Measurements from ENCODE around the gene PADI1. TPM values are rescaled to one million over a fixed set of nuclear protein-coding genes. Genes with fewer than 3 reads are reported as not detected.

PADI1 gene
- total and polyA plus RNA-seq, 2 of the 8 experiments (the other 6 are each of a cell fraction or from before 2014, with no cell fraction given) = 0.20 to 0.30 TPM

- Histone ChIP-seq H3K36me3 (ENCODE audit: control insufficient read depth in 2 of 4, insufficient read depth in 4 of 4, low read length in 3 of 4) (no peaks in the 10 kb centered on the region), H3K56ac (replicated peaks; ENCODE audit: insufficient read length, low read depth, low read length) (no peak overlapping the region), H3K14ac (ENCODE audit: insufficient read length) (no peak overlapping the region), H2BK15ac (ENCODE audit: low read length) (no peak overlapping the region), H4K8ac (ENCODE audit: extremely low read depth, insufficient read depth, low read length) (no peak overlapping the region), H2BK20ac (ENCODE audit: low read length) (no peak overlapping the region), H4K91ac (replicated peaks; ENCODE audit: insufficient read length, low read length) (peak overlapping the region; percentile 11), H3K4me3 (ENCODE audit: extremely low read depth in 1 of 4, insufficient read depth in 2 of 4, low read depth in 3 of 4, low read length in 4 of 4) (no peak overlapping the region), H3K9me3 (ENCODE audit: insufficient read depth in 2 of 2, low read depth in 1 of 2, low read length in 1 of 2) (no peaks in the 10 kb centered on the region), H3K9ac (replicated peaks in 1 of 4; ENCODE audit: extremely low read depth in 1 of 4, low read depth in 3 of 4, low read length in 3 of 4) (no peak overlapping the region), H3K4me2 (ENCODE audit: insufficient read depth in 1 of 2, low read depth in 2 of 2, low read length in 2 of 2) (no peak overlapping the region), H3K23me2 (ENCODE audit: low read depth, low read length) (no peaks in the 10 kb centered on the region), H3K4ac (replicated peaks; ENCODE audit: insufficient read length, low read depth, low read length) (no peak overlapping the region), H3K27me3 (replicated peaks in 1 of 4; ENCODE audit: control insufficient read depth in 3 of 4, extremely low read depth in 1 of 4, insufficient read depth in 3 of 4, low read length in 3 of 4) (no peaks in the 10 kb centered on the region), H3K27ac (ENCODE audit: low read depth, low read length) (no peak overlapping the region), H2BK5ac (ENCODE audit: low read depth, low read length) (no peak overlapping the region), H3K79me1 (ENCODE audit: low read depth, low read length) (no peaks in the 10 kb centered on the region), H4K5ac (ENCODE audit: insufficient read length, low read depth, low read length) (no peak overlapping the region), H3K4me1 (replicated peaks in 1 of 4; ENCODE audit: control insufficient read depth in 3 of 4, insufficient read depth in 4 of 4, low read length in 3 of 4) (no peaks in the 10 kb centered on the region), H2BK120ac (replicated peaks; ENCODE audit: low read depth, low read length) (no peak overlapping the region), H4K20me1 (replicated peaks in 1 of 2; ENCODE audit: control insufficient read depth in 1 of 2, insufficient read depth in 2 of 2, low read length in 2 of 2) (no peaks in the 10 kb centered on the region), H3K23ac (ENCODE audit: insufficient read length) (no peak overlapping the region), H3K79me2 (ENCODE audit: control insufficient read depth in 1 of 2, insufficient read depth in 2 of 2, low read length in 2 of 2) (no peaks in the 10 kb centered on the region), H2BK12ac (ENCODE audit: low read depth, low read length) (no peak overlapping the region; the same call in 1 of the 2 replicates), H2AK5ac (ENCODE audit: low read depth, low read length) (no peak overlapping the region), H2AFZ (ENCODE audit: low read length) (no peak overlapping the region), H3K18ac (ENCODE audit: extremely low read depth, low read length) (no peak overlapping the region)
- DNase-seq (ENCODE audit: low read depth in 1 of 2, low spot score in 2 of 2) = no peak
- ChIA-PET POLR2A (ENCODE audit: partially characterized antibody) (interaction anchor here (1.4 kb wide), 1 partner anchor 12 kb away, joined by 3 read pairs; no protein-coding TSS in a partner anchor), CTCF (ENCODE audit: partially characterized antibody) (interaction anchor here (0.9 to 4.2 kb wide), 5 partner anchors 10 to 152 kb away, joined by 3 to 23 read pairs (median 6); no protein-coding TSS in a partner anchor)
- FAIRE-seq = no peak
- WGBS, 2 experiments (ENCODE audit: extremely low coverage in 1 of 2, insufficient coverage in 1 of 2, insufficient read length in 1 of 2, insufficient replicate concordance in 2 of 2, low coverage in 1 of 2, low lambda C conversion rate in 2 of 2, missing lambda C conversion rate in 1 of 2) = 93% methylated on average over 7 of the region's 7 CpGs; no CpG with 5 or more reads in 1 of the 2 experiments
- TF ChIP-seq CBX5 (IDR thresholded peaks at IDR 0.05; ENCODE audit: low read depth, low read length) = no peak
- TF ChIP-seq MAFK (IDR thresholded peaks at IDR 0.05; ENCODE audit: low read depth, low read length) = no peak
- TF ChIP-seq CHD1 (IDR thresholded peaks at IDR 0.05; ENCODE audit: low read depth, low read length) = no peak
- TF ChIP-seq BACH1 (IDR thresholded peaks at IDR 0.05; ENCODE audit: low read length) = no peak
- TF ChIP-seq YY1 (IDR thresholded peaks at IDR 0.05; ENCODE audit: low read depth, low read length) = no peak
- no peak for TF ChIP-seq PHF8 (conservative IDR thresholded peaks at IDR 0.05; ENCODE audit: low read depth, low read length)
- TF ChIP-seq CBX8 (IDR thresholded peaks at IDR 0.05; ENCODE audit: borderline replicate concordance, low read depth, low read length) = no peak
- TF ChIP-seq BCL11A (IDR thresholded peaks at IDR 0.05; ENCODE audit: low read depth in 2 of 2, low read length in 2 of 2) = no peak
- TF ChIP-seq EZH2 (IDR thresholded peaks at IDR 0.05; ENCODE audit: low read depth, low read length, severe bottlenecking) = no peak
- TF ChIP-seq SUZ12 (IDR thresholded peaks at IDR 0.05; ENCODE audit: low read length) = no peak
- no peak for TF ChIP-seq POU5F1 (IDR thresholded peaks at IDR 0.05; ENCODE audit: low read depth, low read length)
- no peak for TF ChIP-seq SAP30 (IDR thresholded peaks at IDR 0.05; ENCODE audit: insufficient read depth, insufficient replicate concordance, low read length)
- no peak for TF ChIP-seq TAF1 (IDR thresholded peaks at IDR 0.05; ENCODE audit: low read depth, low read length)
- no peak for TF ChIP-seq TBP (IDR thresholded peaks at IDR 0.05; ENCODE audit: low read depth, low read length)
Measured at GRCh38 chr1:17227358-17227915, 22.5 kb downstream of the PADI1 start.
